ENCODE results near the gene CXXC4.

The CXXC4 gene

DNA sequence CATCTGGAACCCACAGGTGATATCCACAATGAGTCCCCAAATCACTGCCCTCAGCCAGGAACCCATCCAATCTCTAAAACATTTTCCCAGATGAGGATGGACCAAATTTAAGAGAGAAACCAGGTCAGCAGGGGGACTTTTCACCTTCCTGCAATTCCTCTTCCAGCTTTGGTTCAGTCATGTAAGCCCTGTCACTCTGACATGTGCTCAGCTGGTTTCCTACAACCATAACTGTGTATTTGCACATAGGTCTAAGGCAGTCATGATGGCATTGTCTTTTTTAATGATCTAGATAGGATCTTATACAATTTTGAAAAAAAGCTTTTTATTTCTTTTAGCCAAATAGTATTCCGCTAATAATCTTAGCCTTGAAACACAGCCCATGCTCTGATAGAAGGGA, 6.5 kb downstream of the CXXC4 start:
- no peak for DNase-seq

DNA sequence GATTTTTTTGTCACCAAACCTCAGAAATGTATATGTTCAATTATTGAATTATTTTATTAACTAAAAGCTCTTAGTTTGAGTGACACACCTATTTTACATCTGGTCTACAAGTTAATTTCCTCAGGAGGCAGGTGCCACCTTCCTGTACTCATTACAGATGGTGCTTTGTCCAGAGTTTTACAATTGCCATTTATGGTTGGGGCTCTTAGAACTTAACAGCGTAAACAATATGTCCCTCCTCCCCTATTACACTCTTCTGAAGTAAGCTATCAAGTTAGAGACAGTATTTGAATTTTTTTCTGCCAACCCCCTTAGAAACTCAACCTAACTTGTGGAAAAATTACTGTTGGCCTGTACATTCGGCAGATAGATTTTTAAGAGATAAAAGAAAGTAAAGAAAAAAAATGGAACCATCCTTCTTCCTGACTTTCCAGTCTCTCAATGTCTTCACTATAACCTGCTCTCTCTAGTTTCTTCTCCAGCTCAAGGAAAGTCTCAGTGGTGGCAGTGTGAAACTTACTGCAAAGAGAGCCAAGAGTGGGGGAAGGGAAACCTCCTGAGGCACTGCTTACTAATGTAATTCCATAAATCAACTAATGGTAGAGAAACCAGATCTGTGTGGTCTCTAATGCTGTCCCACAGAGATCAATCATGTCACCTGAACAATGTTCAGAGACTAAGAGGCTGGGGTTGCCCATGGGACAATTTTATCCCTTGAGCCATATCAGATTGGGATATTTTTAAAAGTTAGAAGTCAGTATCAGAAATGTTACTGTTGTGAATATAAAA, 7.8 kb downstream of the CXXC4 start:
- DNase-seq: no peak

DNA sequence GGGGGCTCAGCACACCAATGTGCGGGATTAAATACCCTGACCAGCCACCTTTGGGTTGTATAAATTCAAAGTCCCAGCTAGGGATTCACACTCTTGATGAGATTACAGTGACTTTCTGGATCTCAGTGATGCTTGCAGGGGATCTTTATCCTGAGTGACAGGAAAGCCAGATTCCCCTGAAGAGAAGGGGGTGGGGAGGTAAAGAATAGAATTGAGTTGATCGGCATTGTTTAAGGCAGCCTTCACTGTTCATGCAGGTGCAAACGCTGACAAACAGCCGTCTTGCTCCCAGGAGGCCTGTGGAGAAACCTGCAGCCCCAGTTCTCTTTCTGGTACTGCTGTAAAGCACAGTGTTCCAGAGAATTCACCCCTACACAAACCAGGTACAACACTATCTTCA, 19.0 kb downstream of the CXXC4 start:
- DNase-seq: no peak

DNA sequence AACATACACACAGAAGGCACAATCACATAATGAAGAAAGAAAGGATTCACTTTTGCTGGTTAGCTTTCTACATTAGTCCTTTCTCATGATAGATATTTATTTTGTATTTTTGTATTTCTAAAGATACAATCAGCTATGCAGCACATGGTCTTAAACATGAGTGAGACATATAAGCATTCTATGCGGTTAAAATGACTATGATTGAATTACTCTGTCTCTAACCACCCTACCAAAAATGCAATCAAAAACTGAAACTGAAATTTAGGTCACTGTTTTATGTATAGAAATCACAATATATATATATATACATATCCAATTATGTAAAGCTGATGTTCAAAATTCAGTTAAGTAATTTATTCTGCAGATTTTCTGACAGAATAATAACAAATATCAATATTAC, 21.9 kb downstream of the CXXC4 start:
- DNase-seq: no peak

DNA sequence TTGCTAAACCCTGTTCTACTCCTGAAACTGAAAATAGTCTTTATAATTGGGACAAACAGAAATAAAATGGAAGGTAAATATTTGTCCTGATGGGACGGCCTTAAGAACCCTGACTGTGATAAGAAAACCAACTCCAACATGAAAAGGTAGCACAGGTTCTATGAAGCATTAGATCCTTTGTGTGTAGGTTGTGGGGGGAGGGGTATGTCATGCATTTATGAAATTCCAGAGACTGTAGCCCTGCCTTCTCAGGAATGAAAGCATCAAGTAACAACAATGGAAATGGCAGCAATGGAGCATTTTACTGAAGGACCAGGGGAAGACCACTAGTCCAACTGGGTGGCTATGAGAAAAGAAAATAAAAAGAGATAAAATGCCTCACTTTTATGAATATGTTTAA, 23.9 kb downstream of the CXXC4 start:
- DNase-seq: no peak

DNA sequence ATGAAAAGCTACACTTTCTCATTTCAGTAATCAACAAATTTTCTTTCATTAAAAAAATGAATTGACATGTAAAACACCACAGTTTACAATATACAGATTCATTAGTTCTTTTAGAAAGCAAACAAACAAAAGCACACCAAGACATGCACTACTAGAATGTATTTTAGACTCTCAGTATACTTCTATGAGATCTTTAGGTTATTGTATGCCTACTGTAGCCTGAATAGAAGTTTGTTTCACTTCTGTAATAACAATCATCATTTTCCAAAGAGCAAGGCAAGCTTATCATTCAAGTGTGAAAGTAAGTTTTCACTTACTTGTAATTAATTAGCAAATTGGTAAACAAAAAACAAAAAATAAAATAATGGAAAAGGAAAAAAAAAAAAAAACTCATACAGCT, 24.9 kb downstream of the CXXC4 start:
- DNase-seq: no peak

DNA sequence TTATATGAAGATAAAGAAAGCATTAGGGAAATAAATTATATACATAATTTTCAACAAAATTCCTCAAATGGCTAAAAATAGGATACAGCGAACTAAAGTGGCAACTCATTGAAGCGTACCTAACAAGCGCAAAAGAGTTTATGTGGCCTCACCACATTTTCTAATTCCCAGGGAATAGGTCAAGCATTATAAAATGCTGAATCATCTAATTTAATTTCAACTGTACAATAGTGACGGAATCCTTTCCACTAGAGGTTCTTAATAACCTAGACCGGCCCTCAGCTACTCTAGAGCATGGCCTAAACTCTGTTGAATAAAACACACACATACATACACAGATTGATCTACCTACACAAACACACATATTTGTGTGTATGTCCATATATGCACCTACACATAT, 29.1 kb downstream of the CXXC4 start:
- no peak for DNase-seq

DNA sequence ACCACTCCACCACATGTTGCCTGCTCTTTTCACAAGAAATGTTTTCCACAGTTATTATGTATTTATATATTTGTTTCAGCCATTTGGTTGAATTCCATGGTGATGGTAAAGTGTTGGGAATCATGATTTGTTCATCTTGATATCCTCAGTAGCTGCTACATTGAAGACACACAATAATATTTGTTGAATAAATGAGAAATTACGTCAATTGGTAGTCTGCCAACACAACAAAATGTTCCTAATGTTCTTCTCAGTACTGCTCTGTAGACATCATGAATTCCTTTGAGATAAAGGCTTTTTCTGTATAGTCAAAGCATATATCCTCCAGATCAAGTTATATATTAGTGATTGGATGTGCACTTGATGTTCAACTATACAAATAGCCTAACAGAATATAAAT, 29.5 kb downstream of the CXXC4 start:
- DNase-seq: no peak

DNA sequence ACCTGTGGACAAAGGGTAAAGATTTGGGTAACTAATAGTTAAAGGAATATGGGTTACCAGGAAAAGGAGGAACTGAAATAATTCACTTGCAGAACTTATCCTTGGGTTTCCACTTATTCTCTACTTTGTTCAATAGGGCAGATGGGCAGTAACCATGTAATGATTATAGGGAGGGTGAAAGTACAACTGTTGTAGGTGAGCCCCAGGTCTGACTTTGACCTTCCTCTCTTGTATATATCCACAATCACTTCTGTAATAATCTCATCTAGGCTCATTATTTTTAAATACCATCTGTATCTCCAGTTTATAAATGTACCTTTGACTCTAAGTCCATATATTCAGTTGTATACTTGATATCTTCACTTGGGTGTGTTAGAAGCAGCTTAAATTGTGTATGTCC, 32.1 kb downstream of the CXXC4 start:
- DNase-seq: no peak

DNA sequence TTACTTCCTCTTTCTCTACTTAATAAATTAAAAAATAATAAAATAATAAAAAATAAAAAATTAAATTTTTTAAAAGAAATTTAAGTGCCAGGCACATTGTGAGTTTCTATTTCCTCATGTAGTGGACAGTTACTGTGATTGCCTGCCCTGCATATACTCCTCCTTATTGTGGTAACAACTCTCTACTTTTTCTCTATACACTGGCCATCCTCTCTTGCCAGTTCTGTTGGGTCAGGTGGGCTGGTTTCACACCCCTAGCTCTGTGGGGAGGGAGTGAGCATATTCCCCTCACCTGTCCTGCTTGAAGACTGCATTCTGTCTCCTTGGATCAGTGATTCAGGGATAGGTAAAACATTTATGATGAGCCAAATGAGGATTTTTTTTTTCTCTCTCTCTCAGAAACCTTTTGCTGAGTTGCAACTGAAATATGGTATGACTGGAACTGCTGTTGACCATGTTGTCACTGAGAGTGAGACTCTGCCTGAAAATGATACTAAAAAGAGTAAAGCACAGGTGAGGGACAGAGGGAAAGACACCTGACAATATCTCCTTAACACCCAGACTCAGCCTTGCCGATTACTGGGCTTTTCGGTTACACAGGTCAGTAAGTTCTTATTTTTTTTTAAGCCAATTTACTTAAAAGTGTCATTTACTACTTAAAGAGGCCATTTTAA, 37.2 kb downstream of the CXXC4 start:
- DNase-seq: no peak

DNA sequence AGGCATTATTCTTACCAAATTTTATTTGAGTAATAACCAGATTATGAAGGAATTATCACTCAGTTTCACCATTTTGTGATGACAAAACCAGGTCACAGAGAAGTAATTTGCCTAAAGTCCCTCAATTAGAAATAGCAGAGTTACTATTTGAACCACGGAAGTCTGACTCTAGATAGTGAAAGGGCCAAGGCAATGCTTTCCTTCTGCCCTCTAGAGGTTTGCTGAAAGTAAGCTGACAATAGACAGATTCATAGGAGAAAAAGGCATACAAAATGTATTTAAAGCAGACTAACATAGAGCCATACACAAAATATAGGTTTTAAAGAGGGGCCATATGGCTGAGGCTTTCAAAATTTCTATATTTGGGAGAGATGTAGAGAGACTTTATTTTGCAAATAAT, 43.1 kb downstream of the CXXC4 start:
- DNase-seq: no peak

DNA sequence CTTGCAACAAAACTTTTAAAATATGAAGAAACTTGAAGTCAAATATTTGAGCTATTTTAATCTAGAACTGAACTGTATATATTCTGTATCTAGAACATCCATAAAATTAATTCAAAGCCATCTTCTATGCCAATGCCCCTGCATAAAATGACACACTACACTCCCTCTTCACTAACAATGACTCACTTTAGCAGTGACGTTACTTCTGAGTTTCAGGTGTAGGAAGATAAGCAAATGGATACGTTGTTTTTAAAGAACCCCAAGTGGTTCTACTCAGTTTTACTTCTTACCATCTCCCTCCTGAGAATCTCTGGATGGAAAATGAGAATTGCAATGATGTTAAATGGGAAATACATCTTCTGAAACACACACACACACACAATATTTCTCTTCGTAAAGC, 45.2 kb downstream of the CXXC4 start:
- DNase-seq: no peak

DNA sequence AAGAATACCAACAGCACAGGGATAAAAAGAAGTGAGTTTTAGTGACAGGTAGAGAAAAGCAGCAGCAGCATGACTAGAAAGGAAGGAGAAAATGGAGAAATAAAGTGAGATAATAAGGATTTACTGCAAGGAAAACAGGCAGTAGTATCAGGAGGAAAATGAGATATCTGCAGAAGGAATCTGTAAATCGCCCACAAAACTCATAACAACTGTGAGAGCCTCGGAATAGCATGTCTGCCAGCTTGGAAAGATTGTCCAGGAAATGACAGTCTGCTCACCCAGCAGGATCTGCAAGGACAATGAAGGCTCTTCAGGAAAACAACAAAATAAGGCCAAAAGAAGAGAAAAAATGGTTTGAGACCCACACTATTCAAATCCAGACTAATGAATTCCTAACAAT, 47.4 kb downstream of the CXXC4 start:
- DNase-seq: no peak

DNA sequence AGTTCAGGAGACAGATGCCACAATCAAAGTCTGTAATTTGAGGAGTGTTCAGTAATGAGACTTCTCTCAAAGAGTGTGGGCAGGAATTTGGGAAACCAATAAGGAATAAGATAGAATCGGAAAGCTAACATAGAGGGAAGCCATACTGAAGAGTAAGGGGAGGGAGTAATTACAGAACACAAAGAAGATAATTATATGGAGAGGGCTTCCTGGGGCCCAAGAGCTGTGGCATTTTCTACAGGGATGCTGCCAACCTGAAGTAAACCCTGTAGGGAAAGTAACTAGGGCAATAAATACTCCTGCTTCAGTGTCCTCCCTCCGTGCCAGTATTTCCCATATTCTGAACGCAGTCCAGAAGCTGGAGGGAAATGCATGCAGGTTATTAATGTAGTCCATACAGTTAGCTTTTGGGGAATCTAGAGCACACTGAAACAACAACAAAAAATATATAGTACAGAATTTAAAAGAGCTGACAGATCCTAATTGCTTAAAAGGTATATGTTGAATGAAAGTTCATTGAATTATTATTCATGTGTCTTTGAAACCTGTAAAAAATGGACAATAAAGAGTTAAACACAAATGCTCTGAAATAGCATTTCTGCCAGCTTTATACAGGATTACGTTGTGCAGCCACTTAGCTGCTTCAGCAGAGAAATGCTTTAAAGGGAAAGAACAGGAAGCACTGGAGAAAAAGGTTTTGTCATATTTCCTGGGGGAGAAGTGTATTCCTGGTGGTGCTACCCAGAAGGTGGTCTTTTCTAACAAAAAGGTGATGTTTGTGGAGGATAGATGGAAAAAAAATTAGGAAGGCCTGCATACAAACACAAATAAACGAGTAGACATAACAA, 48.0 kb downstream of the CXXC4 start:
- no peak for DNase-seq

DNA sequence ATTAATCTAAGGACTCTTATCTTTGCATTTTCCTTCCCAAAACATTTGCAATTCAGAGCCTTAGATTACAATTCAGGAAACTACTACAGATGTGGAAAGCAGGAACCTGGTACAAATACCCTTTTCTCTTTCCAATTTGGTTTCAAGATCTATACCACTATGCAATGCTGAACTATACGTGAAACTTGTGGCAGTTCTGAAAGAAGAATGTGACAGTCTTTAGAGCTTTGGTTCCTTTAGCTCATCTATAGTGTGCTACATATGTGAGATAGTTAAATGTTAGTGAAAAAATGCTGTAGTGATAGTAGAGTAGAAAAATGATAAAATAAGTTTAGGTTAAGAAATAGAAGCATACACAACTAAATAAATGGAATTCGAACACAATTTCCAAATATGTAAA, 50.0 kb downstream of the CXXC4 start:
- no peak for DNase-seq

DNA sequence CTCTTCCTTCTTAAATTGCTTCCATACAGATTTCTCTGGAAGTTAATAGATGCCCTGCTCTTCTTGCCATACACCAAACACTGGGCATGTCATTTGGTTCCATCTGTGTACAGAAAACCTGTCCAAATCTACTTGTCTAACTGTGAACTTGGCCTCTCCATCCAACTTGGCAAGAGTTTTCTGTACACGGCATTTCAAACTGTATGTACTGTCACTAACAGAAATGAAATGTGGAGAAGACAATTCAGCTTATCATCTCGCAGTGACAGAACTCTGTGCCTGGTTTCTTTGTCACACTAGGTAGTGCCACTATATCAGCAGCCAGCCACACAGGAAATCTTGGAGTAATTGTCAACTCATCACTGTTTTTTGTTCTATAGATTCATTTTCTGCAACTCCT, 58.2 kb downstream of the CXXC4 start:
- DNase-seq: no peak

DNA sequence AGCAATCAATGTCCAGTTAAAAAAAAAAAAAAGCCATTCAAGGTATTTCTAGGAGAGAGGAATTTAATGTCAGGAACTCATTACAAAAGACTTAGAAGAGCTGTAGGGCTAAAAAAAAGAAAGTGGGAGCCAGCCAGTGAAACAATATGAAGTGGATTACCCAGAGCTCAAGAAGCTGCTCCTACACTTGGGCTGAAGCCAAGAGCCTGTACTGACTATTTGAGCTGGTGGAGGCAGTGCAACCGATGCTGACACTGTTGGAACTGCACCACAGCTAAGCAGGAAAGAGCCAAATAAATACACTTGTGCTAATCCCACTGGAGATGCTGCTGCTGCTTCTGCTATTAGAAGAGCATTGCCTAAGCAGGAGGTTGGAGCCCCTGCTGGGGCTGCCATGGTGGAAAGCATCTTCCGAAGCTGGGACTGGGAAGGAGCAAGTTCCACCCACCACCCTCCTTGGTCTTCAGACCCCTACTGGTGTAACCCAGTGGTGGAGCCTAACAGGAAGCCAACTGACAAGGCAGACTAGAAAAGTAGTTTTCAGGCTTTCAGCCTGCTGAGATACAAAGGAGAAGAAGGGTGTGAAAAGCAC, 65.4 kb downstream of the CXXC4 start:
- DNase-seq: no peak

DNA sequence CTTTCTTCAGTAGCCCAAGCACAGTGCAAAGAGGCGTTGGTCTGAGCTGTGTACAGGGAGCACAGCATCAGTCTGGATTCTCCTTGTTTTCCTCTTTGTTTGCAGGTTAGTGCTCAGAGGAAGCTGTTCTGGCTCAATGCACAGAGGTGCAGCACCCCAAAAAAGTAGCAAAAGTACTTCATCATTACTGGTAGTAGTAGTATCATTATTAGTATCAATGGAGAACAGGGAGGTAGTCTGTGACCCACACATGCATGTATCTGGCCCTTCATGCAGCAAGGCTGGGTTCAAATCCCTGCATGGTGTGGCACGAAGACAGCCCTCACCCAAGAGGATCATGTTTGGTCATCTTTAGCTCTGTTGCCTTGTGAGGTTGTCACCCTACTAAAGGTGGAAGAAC, 68.7 kb downstream of the CXXC4 start:
- DNase-seq: no peak

DNA sequence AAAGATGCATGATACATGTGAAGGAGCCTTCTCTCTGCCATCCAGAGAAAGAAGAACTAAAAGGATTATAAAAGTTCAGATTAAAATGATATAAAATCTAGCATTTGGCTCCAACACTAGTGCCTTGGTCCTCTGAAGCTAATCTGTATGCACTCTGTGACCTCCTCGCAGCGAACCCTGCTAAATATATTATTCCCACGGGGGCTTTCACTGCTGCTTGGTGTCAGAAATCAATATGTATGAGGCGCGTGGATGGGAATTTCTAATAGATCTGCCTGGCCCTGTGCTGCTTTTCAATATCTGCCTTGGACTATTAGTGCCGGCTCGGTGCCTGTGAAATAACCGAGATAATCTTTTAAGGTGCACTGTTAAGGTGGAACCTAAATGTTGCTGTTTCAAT, 69.7 kb downstream of the CXXC4 start:
- DNase-seq: no peak

DNA sequence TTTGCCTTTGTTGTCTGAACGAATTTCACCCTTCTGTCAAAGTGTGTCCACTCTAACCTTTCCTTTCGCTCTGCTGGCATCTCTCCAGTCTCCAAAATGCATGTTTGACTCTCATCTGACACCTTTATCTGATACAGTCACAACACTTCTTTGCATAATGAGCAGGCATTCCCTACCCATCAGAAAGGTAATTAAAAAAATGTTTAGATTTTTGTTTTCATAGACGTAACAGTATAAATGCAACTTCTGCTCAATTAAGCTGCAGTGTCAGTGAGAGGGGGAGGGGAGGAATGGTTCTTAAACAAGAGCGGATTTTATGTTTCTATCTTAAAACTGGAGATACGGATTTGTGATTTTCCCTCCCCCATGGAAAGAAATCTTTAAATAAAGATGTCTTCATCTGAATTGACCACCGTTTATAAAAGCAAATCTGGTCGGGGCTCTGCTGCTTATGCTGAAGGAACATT, 70.2 kb downstream of the CXXC4 start:
- DNase-seq: no peak

DNA sequence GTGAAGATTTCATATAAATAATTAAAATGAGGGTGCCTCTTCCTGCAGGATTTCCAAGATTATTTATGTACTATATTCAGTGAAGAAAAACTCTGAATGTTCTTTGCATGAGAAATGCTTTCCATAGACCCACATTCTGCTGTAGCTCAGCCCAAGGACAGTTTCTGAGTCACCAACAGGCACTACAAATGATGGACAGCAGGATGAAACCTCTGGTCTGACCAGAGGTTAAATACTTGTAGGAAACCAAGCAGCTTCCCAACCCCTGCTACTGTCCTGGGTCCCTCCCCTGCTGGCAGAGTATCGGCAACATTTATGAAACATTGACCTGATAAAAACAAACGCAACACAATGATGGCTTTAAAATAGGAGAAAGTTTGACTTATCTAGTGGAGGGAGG, 73.1 kb downstream of the CXXC4 start:
- no peak for DNase-seq

DNA sequence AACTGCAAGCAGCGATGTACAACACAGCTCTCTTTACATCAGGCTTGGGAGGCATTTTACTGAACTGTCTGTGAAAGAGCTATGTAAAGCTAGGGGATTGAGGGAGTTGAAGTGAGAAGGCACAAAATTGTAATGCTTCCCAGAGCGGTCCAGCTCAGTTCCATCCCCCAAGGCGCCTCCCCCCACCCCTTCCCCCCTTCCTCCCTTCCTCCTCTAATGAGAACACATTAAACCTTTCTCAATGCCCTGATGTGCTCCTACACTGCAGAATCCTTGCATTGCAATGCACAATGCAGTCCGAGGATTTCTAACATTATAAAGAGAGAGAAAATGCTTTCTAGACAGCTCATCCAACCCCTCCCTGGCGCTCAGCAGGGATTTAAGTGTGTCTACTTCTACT, 73.9 kb downstream of the CXXC4 start:
- DNase-seq: no peak

Data from cortex of kidney (tissue), 1 donor.